Stimulated activated CD8-positive, alpha-beta memory T cell treated with anti-CD3 and anti-CD28 coated beads, Interleukin-4, amount 100 ng/mL, for 48 hours (primary cell): Measurements from ENCODE around the gene FABP1.

Source experiments
- DNase-seq: peaks from one replicate; pipeline ENCODE4 v3.0.0-alpha.2; 2020

Gene FABP1

GRCh38 chr2:88113069-88113468 lies 14.8 kb downstream of the FABP1 start:
- no peak for DNase-seq

GRCh38 chr2:88110830-88111229 lies 17.0 kb downstream of the FABP1 start:
- DNase-seq: no peak

GRCh38 chr2:88108796-88109195 lies 19.1 kb downstream of the FABP1 start:
- no peak for DNase-seq

- no peak for DNase-seq
These were observed 27.4 kb downstream of the FABP1 start for GRCh38 chr2:88100489-88100858.

- peak; percentile 31 for DNase-seq
These were observed 27.9 kb downstream of the FABP1 start for GRCh38 chr2:88099798-88100488.

GRCh38 chr2:88098558-88098900 lies 29.3 kb downstream of the FABP1 start:
- DNase-seq: no peak

- DNase-seq: no peak
These were observed 29.8 kb downstream of the FABP1 start for GRCh38 chr2:88097891-88098557.

- no peak for DNase-seq
These were observed 30.7 kb downstream of the FABP1 start for GRCh38 chr2:88097192-88097591.

GRCh38 chr2:88096708-88097107 lies 31.2 kb downstream of the FABP1 start:
- DNase-seq: no peak

- no peak for DNase-seq
These were observed 32.8 kb downstream of the FABP1 start for GRCh38 chr2:88095022-88095421.

- no peak for DNase-seq
These were observed 35.1 kb downstream of the FABP1 start for GRCh38 chr2:88092773-88093172.

- no peak for DNase-seq
These were observed 35.9 kb downstream of the FABP1 start for GRCh38 chr2:88091943-88092342.

GRCh38 chr2:88090446-88091283 lies 37.2 kb downstream of the FABP1 start:
- DNase-seq: peak; percentile 44

- no peak for DNase-seq
These were observed 38.9 kb downstream of the FABP1 start for GRCh38 chr2:88088999-88089398.

GRCh38 chr2:88087763-88088162 lies 40.1 kb downstream of the FABP1 start:
- DNase-seq: no peak

- no peak for DNase-seq
These were observed 40.8 kb downstream of the FABP1 start for GRCh38 chr2:88087073-88087472.

- no peak for DNase-seq
These were observed 41.5 kb downstream of the FABP1 start for GRCh38 chr2:88086401-88086800.

- DNase-seq: no peak
These were observed 42.3 kb downstream of the FABP1 start for GRCh38 chr2:88085602-88086001.

- DNase-seq: no peak
These were observed 42.8 kb downstream of the FABP1 start for GRCh38 chr2:88085099-88085498.

- DNase-seq: no peak
These were observed 45.1 kb downstream of the FABP1 start for GRCh38 chr2:88082781-88083180.

GRCh38 chr2:88081924-88082608 lies 45.8 kb downstream of the FABP1 start:
- DNase-seq: no peak

GRCh38 chr2:88080545-88080944 lies 47.3 kb downstream of the FABP1 start:
- DNase-seq: no peak

GRCh38 chr2:88078643-88079172 lies 49.2 kb downstream of the FABP1 start:
- DNase-seq: no peak
